Bronchial epithelial cell (primary cell): Measurements from ENCODE around the gene FAM53A. TPM values are rescaled to one million over a fixed set of nuclear protein-coding genes. Genes with fewer than 3 reads are reported as not detected.
A peak's percentile ranks its signal among the peaks of the same experiment; 100 is the strongest.

Experiments used
- DNase-seq: peaks from one replicate; pipeline ENCODE4 v3.0.0-alpha.2; 2010; ENCODE audit warnings: low read depth
- FAIRE-seq: peaks from 2 replicates; lab custom pipeline; 2011; peaks lifted over from hg19 to GRCh38; lab: Jason Lieb, UNC
- H3K27me3 ChIP-seq: 2 replicates; pipeline ENCODE4 v1.5.1; 2011; ENCODE audit warnings: low read length; ENCODE audit not compliant: control insufficient read depth, insufficient read depth
- H3K36me3 ChIP-seq: 2 replicates; pipeline ENCODE4 v1.5.1; 2011; ENCODE audit warnings: low read length; ENCODE audit not compliant: control insufficient read depth, insufficient read depth
- H3K4me3 ChIP-seq: 2 replicates; pipeline ENCODE4 v1.5.1; 2011; ENCODE audit warnings: mild to moderate bottlenecking, low read depth, low read length, control low read depth
- total RNA-seq: library from RNA; depleted of rRNA; stranded (reverse); fragments of >200 nt; gene quantifications from 2 replicates; pipeline ENCODE4 v1.2.1, GENCODE V29; 2014
- TF ChIP-seq, protein P1 (sequence below): IDR thresholded peaks from 2 replicates; pipeline ENCODE4 v1.5.1; 2011; ENCODE audit warnings: mild to moderate bottlenecking, moderate library complexity, low read length, control low read depth, inconsistent platforms; ENCODE audit not compliant: insufficient read depth, severe bottlenecking

FAM53A gene
- total RNA-seq, 1 donor from 2014 or later, result 0.79 TPM

DNA sequence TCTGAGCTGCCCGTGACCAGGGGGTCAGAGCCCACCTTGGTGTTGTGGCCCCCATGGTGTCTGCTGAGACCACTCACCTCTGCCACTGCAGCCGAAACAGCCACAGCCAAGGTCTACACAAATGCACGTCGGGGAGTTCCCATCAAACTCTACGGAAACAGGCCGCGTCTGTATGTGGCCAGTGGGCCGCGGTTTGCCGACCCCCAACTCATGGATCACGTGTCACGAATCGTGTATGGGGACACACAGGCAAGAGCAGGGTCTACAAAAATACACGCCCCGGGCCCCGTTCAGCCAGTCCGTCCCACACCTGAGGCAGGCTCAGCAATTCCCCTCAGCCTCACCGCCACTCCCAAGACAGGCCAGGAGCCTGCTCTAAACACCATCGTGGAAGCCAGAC, 53.8 kb downstream of the FAM53A start:
- FAIRE-seq (no peak), DNase-seq (no peak)
- TF ChIP-seq, protein P1, sequence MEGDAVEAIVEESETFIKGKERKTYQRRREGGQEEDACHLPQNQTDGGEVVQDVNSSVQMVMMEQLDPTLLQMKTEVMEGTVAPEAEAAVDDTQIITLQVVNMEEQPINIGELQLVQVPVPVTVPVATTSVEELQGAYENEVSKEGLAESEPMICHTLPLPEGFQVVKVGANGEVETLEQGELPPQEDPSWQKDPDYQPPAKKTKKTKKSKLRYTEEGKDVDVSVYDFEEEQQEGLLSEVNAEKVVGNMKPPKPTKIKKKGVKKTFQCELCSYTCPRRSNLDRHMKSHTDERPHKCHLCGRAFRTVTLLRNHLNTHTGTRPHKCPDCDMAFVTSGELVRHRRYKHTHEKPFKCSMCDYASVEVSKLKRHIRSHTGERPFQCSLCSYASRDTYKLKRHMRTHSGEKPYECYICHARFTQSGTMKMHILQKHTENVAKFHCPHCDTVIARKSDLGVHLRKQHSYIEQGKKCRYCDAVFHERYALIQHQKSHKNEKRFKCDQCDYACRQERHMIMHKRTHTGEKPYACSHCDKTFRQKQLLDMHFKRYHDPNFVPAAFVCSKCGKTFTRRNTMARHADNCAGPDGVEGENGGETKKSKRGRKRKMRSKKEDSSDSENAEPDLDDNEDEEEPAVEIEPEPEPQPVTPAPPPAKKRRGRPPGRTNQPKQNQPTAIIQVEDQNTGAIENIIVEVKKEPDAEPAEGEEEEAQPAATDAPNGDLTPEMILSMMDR, result no peak
- Histone ChIP-seq H3K4me3 (no peak overlapping the region), H3K36me3 (no peaks in the 10 kb centered on the region), H3K27me3 (no peaks in the 10 kb centered on the region)

- H3K36me3 ChIP-seq, result no peaks in the 10 kb centered on the region
- TF ChIP-seq, protein P1, result no peak
- no peaks in the 10 kb centered on the region for H3K27me3 ChIP-seq
- DNase-seq (no peak), FAIRE-seq (no peak)
- no peak overlapping the region for H3K4me3 ChIP-seq
These were observed 54.4 kb downstream of the FAM53A start for GRCh38 chr4:1629699-1630083.

- Histone ChIP-seq H3K27me3 (no peaks in the 10 kb centered on the region), H3K36me3 (no peaks in the 10 kb centered on the region), H3K4me3 (no peak overlapping the region)
- DNase-seq (peak; percentile 2), FAIRE-seq (no peak)
- TF ChIP-seq, protein P1, result peak; percentile 91
These were observed 55.0 kb downstream of the FAM53A start for GRCh38 chr4:1628892-1629698.

GRCh38 chr4:1627417-1628313, 56.4 kb downstream of the FAM53A start:
- no peaks in the 10 kb centered on the region for H3K27me3 ChIP-seq
- FAIRE-seq, result no peak
- no peak overlapping the region for H3K4me3 ChIP-seq
- no peaks in the 10 kb centered on the region for H3K36me3 ChIP-seq
- no peak for DNase-seq
- TF ChIP-seq, protein P1, result no peak

DNA sequence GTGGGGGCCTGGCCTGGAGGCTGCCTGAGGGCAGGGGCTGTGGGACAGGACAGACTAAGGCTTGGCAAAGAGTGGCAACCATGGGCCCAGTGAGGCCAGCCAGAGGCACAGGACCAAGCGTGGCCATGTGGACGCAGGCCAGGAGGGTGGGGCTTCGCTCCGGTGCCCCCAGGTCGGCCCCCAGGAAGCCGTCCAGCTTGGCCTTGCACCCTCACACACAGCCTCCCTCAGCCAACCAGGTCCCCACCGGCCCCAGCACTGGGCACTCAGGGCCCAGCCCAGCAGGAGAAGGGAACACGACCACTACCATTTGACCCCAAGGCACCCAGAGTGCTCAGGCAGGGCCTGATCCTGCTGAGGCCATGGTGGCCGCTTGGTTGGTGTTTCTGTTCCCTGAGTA, 57.2 kb downstream of the FAM53A start:
- Histone ChIP-seq H3K36me3 (no peaks in the 10 kb centered on the region), H3K4me3 (no peak overlapping the region), H3K27me3 (no peaks in the 10 kb centered on the region)
- TF ChIP-seq, protein P1, result no peak
- FAIRE-seq, result no peak
- DNase-seq, result no peak
